Hypothalamus (tissue), 51 donors: ENCODE data around the gene POLR1C.
"Not testable (repeated sequence)": the region's sequence is repeated elsewhere in the genome, so short reads cannot be mapped to it uniquely, and the experiment has no call there.

Experiments used
- DNase-seq, 51 donors: peaks; one replicate each; lab custom pipeline; 2025; lab: John Stamatoyannopoulos, UW

Gene POLR1C

GRCh38 chr6:43491750-43492661, 24.9 kb upstream of the POLR1C start:
- DNase-seq: peak in 50 of 51 donors; percentile 32 to 94 (median 82)

- peak in 3 of 51 donors; percentile 62 to 72 (median 65) for DNase-seq
Observed at GRCh38 chr6:43492673-43493072, 24.2 kb upstream of the POLR1C start.

GRCh38 chr6:43493230-43493629, 23.7 kb upstream of the POLR1C start:
- no peak for DNase-seq

GRCh38 chr6:43493833-43494232, 23.1 kb upstream of the POLR1C start:
- DNase-seq: peak in 4 of 51 donors; percentile 13 to 33 (median 24)

GRCh38 chr6:43494321-43494720, 22.6 kb upstream of the POLR1C start:
- DNase-seq: no peak

GRCh38 chr6:43494766-43495165, 22.1 kb upstream of the POLR1C start:
- no peak for DNase-seq

GRCh38 chr6:43495409-43495941, 21.4 kb upstream of the POLR1C start:
- no peak for DNase-seq

GRCh38 chr6:43496370-43497128, 20.3 kb upstream of the POLR1C start:
- DNase-seq: peak in 14 of 51 donors; percentile 10 to 66 (median 25)

GRCh38 chr6:43497129-43497396, 19.8 kb upstream of the POLR1C start:
- DNase-seq: no peak

GRCh38 chr6:43497689-43498088, 19.2 kb upstream of the POLR1C start:
- no peak for DNase-seq

GRCh38 chr6:43498291-43498690, 18.6 kb upstream of the POLR1C start:
- DNase-seq: not testable (repeated sequence)

GRCh38 chr6:43499028-43499815, 17.7 kb upstream of the POLR1C start:
- no peak for DNase-seq

GRCh38 chr6:43500921-43501320, 16.0 kb upstream of the POLR1C start:
- DNase-seq: no peak

GRCh38 chr6:43502666-43503065, 14.2 kb upstream of the POLR1C start:
- no peak for DNase-seq

- DNase-seq: no peak
Observed at GRCh38 chr6:43503443-43503842, 13.4 kb upstream of the POLR1C start.

- DNase-seq: no peak
Observed at GRCh38 chr6:43504756-43505593, 11.9 kb upstream of the POLR1C start.

- no peak for DNase-seq
Observed at GRCh38 chr6:43505718-43506117, 11.2 kb upstream of the POLR1C start.

GRCh38 chr6:43506171-43506570, 10.7 kb upstream of the POLR1C start:
- DNase-seq: no peak

GRCh38 chr6:43506667-43507471, 10.0 kb upstream of the POLR1C start:
- peak in 48 of 51 donors; percentile 16 to 87 (median 60) for DNase-seq
